H7 (cell line): ENCODE measurements around the gene LRRC56. TPM values are rescaled to one million over a fixed set of nuclear protein-coding genes. Genes with fewer than 3 reads are reported as not detected.
A peak's percentile ranks its signal among the peaks of the same experiment; 100 is the strongest.

ENCODE experiments used
- DNase-seq: peaks from one replicate; pipeline ENCODE4 v3.0.0; 2012
- H3K27me3 ChIP-seq: 2 replicates; pipeline ENCODE4 v1.6.0; 2011; ENCODE audit warnings: mild to moderate bottlenecking, low read length; ENCODE audit not compliant: control insufficient read depth, insufficient read depth
- H3K36me3 ChIP-seq: replicated peaks from 2 replicates; pipeline ENCODE4 v1.5.1; 2011; ENCODE audit warnings: low read length; ENCODE audit not compliant: control insufficient read depth, insufficient read depth
- H3K4me3 ChIP-seq: 2 replicates; pipeline ENCODE4 v1.5.1; 2011; ENCODE audit warnings: low read depth, mild to moderate bottlenecking, control low read depth, low read length, moderate library complexity; ENCODE audit not compliant: insufficient read depth
- total RNA-seq: library from RNA; depleted of rRNA; stranded (reverse); fragments of >200 nt; shearing (Covaris generic); gene quantifications from 2 replicates; pipeline ENCODE4 v1.2.3, GENCODE V29; 2014

LRRC56 gene
- total RNA-seq, 1 experiment from 2014 or later, result 1.5 TPM

DNA sequence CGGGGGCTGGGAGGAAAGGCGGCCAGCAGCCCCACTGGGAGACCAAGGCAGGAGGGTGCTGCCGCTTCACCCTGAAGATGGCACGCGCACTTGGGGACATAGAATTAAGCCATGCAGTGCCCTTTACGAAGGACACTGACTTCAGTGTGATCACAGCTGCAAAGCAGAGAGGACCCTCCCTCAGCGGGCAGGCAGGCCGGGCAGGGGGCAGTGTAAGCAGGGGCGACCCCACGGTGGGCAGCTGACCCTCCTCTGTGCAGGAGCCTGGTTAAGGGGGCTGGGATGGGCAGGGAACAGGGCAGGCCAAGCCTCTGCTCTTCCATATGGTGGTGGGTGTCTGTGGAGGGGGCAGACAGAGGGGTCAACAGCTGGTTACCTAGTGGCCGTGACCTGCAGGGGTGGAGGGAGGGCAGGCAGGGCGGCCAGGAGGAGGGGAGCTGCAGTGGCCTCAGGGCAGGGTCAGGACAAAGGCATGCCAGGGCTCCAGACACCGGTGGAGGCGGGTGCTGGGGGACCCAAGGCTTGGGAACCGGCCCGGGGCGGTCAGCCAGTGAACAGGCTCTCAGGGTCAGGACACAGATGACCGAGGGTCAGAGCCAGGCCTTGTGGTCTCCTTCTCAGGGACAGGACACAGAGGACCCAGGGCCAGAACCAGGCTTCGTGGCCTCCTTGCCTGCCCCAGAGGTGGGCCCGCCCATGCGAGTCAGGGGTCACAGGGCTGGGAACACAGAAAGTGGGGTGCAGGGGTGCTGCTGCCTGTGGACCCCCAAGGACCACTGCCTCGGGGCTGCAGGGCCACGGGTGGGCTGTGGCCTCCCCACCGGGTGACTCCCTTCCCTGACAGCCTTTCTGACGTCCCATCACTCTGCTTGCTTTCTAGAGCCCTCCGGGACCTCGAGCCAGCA, 16.0 kb downstream of the LRRC56 start:
- DNase-seq, result no peak

DNA sequence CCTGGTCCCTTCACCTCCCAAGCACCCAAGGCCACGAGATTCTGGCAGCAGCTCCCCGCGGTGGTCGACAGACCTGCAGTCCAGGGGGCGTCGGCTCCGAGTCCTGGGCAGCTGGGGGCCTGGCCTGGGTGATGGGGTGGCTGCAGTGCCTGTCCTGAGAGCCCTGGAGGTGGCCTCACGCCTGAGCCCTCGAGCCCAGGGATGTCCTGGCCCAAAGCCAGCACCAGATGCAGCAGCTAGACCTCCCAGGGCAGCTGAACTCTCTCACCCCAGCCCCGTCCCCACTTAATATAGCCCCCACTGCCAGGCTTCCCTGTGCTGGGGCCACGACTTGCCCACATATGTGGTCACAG, 16.6 kb downstream of the LRRC56 start:
- no peak overlapping the region for H3K4me3 ChIP-seq
- H3K36me3 ChIP-seq, result no peaks in the 10 kb centered on the region
- peaks cover 34% of the 10 kb centered on the region for H3K27me3 ChIP-seq
- DNase-seq, result no peak

More for the DNA sequence above, 16.0 kb downstream of the LRRC56 start:
- Histone ChIP-seq H3K36me3 (no peaks in the 10 kb centered on the region), H3K4me3 (no peak overlapping the region), H3K27me3 (peaks cover 28% of the 10 kb centered on the region)

DNA sequence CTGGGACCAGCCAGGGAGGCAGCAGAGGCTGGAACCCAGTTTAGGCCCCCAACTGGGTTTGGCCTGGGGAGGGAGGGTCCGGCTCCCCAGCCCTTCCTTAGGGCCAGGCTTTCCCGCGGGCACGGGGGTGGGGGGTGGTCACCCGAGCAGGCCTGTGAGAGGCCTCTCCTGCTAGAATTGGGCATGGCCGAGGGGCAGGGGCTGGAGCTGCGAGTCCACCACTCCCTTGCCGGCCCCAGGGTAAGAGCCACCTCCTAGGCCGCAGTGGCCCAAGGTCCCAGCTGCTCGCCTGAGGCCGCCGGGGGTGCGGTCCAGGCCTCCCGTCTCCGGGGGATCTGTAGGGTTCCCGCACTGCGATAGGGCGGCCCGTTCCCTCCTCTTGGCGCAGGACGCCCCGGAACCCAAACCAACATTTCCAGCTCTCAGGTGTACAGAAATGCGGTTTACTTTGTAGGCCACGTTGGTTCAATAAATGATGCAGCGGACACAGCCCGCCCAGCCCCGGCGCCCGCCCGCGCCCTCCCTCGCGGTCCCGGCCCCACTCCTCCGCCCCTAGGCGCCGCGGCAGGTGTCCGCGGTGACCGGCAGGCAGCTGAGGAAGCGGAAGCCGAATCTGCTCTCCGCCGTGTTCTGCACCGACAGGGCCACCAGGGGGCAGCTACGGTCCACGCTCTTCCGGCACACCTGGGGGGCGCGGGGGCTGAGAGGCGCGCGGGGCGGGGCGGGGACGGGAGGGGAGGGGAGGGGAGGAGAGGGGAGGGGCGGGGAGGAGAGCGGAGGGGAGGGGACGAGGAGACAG, 17.3 kb downstream of the LRRC56 start:
- Histone ChIP-seq H3K27me3 (peaks cover 35% of the 10 kb centered on the region), H3K36me3 (no peaks in the 10 kb centered on the region), H3K4me3 (peak overlapping the region; percentile 72)
- DNase-seq, result peak; percentile 98

DNA sequence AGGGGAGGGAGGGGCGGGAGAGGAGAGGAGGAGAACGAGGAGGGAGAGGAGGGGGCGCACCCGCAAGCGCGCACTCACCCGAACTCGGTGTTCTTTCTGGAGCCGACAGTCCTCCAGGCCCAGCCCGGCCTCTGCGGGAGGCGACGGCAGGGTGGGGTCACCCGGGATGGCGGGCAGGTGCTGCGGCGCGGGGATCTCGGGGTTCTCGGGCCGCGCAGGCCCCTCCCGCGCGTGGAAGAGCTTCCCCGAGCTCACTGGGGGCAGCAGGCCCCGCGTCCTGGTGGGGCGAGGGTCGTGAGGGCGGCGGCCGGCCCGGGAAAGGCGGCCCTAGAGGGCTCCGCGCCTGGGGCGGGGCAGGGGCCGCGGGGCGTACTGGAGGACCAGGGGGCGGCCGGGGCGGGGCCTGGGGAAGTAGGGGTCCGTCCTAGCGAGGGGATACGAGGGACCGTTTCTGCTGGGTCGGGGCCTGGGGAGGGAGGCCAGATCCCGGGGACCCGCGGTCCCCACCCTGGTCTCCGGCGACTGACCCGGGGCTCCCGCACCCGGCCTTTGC, 18.0 kb downstream of the LRRC56 start:
- H3K4me3 ChIP-seq, result peak overlapping the region; percentile 72
- H3K36me3 ChIP-seq, result no peaks in the 10 kb centered on the region
- peaks cover 35% of the 10 kb centered on the region for H3K27me3 ChIP-seq
- peak; percentile 85 for DNase-seq

DNA sequence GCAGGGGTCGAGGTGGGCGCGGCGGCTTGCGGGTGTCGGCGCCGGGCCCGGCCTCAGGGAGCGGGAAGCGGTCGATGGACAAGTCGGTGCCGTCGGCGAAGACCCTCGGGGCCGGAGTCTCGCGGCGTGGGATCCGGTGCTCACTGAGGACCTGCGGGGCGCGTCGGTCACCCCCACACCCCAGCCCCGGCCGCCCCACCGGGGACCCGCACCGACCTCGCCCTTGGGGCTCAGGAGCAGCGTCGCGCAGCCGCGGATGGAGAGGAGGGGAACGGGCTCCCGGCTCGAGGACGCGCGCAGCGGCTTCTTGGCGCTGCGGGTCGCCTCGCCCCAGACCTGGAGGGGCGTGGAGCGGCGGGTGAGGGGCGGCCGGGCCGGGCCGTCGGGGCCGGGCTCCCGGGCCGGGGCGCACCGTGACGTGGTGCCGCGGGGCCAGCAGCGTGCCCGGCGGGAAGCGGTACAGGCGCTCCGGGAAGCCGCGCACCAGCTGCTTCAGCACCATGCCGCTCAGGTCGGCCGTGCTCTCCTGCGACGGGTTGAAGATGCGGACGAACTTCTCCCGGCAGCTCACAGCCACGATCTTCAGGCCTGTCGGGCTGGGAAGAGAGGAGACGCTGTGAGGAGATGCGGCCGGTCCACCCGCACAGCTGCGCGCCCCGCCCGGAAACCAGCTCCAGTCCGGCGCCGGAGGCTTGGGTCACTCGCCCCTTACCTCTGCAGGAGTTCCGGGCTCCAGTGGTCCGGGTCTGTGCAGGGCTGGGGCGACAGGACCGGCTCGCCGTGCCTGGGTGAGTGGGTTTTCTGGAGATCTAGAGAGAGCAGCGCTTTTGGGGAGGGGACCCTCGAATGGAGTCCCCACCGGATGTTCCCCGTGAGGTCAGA, 18.7 kb downstream of the LRRC56 start:
- peak overlapping the region; percentile 72 for H3K4me3 ChIP-seq
- peak; percentile 82 for DNase-seq
- no peaks in the 10 kb centered on the region for H3K36me3 ChIP-seq
- peaks cover 35% of the 10 kb centered on the region for H3K27me3 ChIP-seq

DNA sequence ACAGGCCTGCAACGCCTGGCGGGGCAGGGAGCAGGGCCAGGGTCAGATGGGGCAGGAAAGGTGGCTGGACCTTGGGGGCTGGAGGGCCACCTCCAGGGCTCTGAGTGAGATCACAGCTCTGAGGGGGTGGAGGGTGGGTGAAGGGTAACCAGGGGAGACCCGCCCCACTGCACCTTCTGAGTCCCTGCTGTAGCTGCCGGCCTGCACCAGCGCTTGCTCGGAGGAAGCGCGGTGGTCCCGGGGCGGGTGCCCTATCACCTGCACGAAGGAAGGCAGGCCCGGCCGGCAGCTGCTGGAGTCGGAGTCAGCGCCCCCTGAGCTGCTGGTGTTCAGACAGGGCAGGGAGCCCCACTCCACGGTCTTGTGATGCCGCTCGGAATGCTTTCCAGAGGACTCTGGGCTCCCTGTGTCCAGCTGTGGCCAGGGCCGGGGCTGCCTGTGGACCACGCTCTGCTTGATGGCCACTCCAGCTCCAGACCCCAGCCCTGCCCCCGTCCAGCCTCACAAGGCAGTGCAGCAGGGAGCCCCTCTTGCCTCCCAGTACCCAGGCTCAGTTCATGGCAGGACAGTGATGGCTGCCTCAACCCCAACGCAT, 19.4 kb downstream of the LRRC56 start:
- Histone ChIP-seq H3K36me3 (no peaks in the 10 kb centered on the region), H3K4me3 (peak overlapping the region; percentile 72; the same call in 1 of the 2 replicates), H3K27me3 (peaks cover 38% of the 10 kb centered on the region)

DNA sequence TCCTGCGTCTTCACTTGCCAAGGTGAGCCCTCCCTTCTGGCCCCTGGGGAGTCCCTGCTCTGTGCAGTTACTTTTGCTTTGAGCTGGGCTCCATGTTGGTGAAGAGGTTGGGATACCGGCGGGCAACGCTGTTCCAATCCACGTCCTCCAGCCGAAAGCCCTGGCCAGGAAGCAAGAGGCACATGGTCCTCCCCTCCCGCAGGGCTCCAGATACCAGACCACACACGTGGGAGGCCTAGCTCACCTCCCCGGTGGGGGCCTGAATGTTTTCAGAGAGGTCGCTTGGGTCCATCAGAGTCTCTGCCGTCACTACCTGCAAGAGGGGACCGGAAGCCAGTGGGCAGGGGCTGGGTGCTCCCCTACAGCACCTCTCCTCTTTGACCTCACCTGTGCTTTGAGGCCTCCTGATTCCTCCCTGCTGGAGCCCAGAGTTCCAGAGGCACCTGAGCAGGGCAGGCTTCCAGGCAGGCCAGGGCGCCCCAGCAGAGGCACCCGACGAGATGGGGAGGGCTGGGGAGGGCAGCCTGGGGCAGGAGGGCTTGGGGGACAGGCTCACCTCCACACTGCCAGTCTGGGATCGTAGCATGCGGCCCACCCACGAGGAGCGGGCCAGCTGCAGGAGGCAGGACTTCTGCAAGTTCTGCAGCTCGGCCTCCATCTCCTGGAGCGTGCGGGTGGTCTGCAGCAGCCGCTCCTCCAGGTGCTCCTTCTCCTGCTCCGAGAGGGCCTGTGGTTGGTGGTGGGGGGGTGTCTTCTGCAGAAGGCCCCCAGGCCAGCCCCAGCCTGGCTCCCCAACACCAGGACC, 20.2 kb downstream of the LRRC56 start:
- H3K4me3 ChIP-seq, result no peak overlapping the region
- no peaks in the 10 kb centered on the region for H3K36me3 ChIP-seq
- H3K27me3 ChIP-seq, result peaks cover 38% of the 10 kb centered on the region
- no peak for DNase-seq

More for the DNA sequence above, 19.4 kb downstream of the LRRC56 start:
- no peak for DNase-seq

DNA sequence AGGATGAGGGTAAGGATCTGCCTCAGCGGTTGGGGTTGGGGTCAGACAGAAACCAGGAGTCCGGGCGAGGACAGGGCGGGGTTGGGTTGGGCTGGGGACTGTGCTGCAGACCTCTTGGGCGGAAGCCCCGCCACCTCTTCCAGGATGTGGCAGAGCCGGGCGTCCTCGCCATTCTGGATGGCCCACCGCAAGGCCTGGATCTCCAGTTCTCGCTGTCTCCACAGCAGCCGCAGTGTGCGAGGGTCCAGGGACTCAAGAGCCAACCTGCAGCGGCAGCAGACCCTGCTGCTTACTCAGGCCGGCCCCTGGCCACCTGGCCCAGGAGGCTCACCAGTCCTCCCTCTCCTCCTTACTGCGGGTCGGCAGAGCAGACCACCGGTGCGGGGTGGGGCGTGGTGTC, 21.2 kb downstream of the LRRC56 start:
- Histone ChIP-seq H3K4me3 (no peak overlapping the region), H3K36me3 (no peaks in the 10 kb centered on the region; the same call in 1 of the 2 replicates), H3K27me3 (peaks cover 38% of the 10 kb centered on the region)
- no peak for DNase-seq

DNA sequence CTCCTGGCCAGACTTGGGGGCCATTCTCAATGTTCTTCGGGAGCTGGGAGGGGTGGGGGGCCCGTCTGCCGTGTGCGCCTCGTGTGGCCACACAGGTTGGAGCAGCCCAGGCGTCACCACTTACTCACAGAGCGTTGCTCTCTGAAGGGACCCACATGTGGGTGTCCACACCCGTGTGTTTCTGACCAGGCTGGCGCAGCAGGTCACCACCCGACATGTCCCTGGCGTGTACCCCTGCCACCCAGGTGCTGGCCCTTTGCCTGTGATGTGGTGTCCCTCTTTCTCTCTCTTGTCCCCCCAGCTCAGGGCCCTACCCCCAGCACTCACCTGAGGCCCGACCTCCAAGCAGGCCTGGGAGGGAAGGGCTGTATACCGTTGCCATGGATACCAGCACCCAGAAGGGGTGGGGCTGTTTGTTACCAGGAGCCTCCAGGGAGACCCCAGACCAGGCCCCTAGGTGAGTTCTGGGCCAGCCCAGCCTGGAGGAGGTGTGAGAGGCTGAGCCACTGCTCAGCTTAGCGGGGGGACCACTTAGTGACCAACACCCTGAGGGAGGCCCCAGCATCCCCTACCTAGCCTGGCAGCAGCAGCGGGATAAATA, 21.8 kb downstream of the LRRC56 start:
- Histone ChIP-seq H3K27me3 (peaks cover 38% of the 10 kb centered on the region), H3K4me3 (no peak overlapping the region), H3K36me3 (no peaks in the 10 kb centered on the region; the same call in 1 of the 2 replicates)
- DNase-seq, result no peak

DNA sequence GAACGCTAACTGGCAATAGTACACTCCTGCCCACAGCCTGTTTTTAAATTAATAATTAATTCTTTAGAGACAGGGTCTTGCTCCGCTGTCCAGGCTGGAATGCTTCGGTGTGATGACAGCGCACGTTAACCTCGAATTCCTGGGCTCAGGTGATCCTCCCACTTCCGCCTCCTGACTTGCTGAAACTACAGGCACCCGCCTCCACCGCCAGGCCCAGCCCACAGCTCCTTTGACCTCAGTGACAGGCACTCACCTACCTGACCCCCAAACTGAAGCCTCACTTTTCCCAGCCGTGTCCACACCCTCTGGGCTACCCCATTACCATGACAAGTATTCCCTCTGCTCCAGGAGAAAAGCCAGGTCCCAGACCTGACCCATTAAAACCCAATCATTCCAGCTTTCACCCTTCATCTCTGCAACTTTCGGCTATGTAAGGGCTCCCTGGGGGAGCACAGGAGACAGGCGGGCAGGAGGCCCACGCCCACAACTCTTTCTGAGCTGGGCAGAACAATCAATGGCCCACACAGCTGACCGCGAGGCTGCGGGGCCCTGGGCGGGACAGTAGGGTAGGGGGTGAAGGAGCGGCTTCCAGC, 22.5 kb downstream of the LRRC56 start:
- Histone ChIP-seq H3K27me3 (peaks cover 38% of the 10 kb centered on the region), H3K36me3 (no peaks in the 10 kb centered on the region; the same call in 1 of the 2 replicates), H3K4me3 (peak overlapping the region; percentile 56)
- peak; percentile 79 for DNase-seq

DNA sequence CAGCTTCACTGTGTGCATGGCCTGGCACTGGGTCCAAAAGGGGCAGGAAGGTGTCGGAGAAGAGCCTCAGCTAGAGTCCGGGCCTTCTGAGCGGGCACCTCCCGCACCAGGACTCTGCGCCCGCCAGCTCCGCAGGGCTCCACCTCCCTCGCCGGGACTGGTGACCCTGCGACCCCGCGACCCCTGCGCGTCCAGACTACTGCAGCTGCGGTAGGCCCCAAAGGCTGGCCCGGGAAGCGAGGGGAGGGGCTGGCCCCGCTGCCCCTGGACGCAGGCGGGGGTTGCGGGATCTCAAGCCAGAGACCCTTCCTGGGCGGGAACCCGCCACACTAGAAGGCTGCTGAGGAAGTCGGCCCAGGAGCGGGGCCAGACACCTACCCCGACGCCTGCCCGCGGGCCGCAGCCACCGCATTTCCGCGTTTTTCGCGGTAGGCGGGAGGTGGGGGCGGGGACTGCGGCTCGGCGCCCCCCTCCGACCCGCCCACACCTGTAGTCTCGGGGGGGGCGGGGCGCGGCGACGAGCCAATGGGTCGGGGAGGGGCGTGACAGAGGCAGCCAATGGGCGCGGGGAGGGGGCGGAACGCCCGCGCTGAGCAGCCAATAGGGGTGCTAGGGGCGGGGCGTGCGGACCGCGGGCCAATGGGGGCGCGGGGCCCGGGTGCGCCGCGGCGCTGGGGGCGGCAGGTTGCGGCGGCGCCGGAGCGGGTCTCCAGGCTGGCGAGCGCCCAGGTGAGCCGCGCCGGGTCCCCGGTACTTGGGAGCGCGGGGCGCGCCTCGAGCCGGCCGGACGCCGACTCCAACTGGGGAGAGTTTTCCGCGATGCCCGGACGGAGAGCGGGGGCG, 23.2 kb downstream of the LRRC56 start, which contains the start of the genes LMNTD2 and RASSF7:
TSS of gene LMNTD2 (minus strand) at position 434 of the 843 bp plus-strand sequence. CDS start at position 412, 22 bp downstream.
TSS of gene RASSF7 (plus strand) at position 666 of the 843 bp plus-strand sequence. CDS start 799 bp downstream, outside the sequence.
- DNase-seq, result peak; percentile 100
- H3K36me3 ChIP-seq, result no peaks in the 10 kb centered on the region; the same call in 1 of the 2 replicates
- H3K27me3 ChIP-seq, result peaks cover 37% of the 10 kb centered on the region
- peak within 1 kb of the TSS; percentile 77 for H3K4me3 ChIP-seq
